Neural progenitor cell (in vitro differentiated cells): ENCODE data around the gene CAMSAP1. TPM values are rescaled to one million over a fixed set of nuclear protein-coding genes. Genes with fewer than 3 reads are reported as not detected.

Experiments
- DNase-seq: peaks from one replicate; pipeline ENCODE4 v3.0.0-alpha.2; 2016; ENCODE audit warnings: low spot score
- H2AFZ ChIP-seq: fragments of 200-600 bp; sonication (generic); replicated peaks from 2 replicates; pipeline ENCODE4 v1.6.1; 2016; ENCODE audit warnings: antibody characterized with exemption
- H3F3A ChIP-seq: fragments of 200-600 bp; sonication (generic); 2 replicates; pipeline ENCODE4 v1.6.1; 2016; ENCODE audit warnings: antibody characterized with exemption, low read depth
- H3K27ac ChIP-seq: fragments of 200-600 bp; sonication (generic); 2 replicates; pipeline ENCODE4 v1.5.1; 2016; ENCODE audit warnings: mild to moderate bottlenecking
- H3K27me3 ChIP-seq: fragments of 200-600 bp; sonication (generic); 2 replicates; pipeline ENCODE4 v1.6.1; 2016; ENCODE audit warnings: mild to moderate bottlenecking, moderate library complexity
- H3K36me3 ChIP-seq: fragments of 200-600 bp; sonication (generic); 2 replicates; pipeline ENCODE4 v1.5.1; 2016
- H3K4me1 ChIP-seq: fragments of 200-600 bp; sonication (generic); 2 replicates; pipeline ENCODE4 v1.6.1; 2016; ENCODE audit warnings: mixed run types
- H3K4me2 ChIP-seq: fragments of 200-600 bp; sonication (generic); 2 replicates; pipeline ENCODE4 v1.6.1; 2016
- H3K4me3 ChIP-seq: fragments of 200-600 bp; sonication (generic); 2 replicates; pipeline ENCODE4 v1.5.1; 2016
- H3K79me2 ChIP-seq: fragments of 200-600 bp; sonication (generic); 2 replicates; pipeline ENCODE4 v1.6.1; 2016; ENCODE audit warnings: low read depth
- H3K9ac ChIP-seq: fragments of 200-600 bp; sonication (generic); 2 replicates; pipeline ENCODE4 v1.6.1; 2016
- H3K9me3 ChIP-seq: fragments of 200-600 bp; sonication (generic); 2 replicates; pipeline ENCODE4 v1.5.1; 2016; ENCODE audit warnings: low read depth
- H4K20me1 ChIP-seq: fragments of 200-600 bp; sonication (generic); 2 replicates; pipeline ENCODE4 v1.6.1; 2016; ENCODE audit warnings: low read depth
- H3K27ac Mint-ChIP-seq: 3 replicates; pipeline ENCODE4 v1.8.0; 2021; ENCODE audit warnings: mixed read lengths
- H3K27me3 Mint-ChIP-seq: 2 replicates; pipeline ENCODE4 v1.8.0; 2022; ENCODE audit warnings: low read depth, mild to moderate bottlenecking, inconsistent platforms, moderate library complexity, mixed read lengths; ENCODE audit not compliant: insufficient read depth
- H3K36me3 Mint-ChIP-seq: 3 replicates; pipeline ENCODE4 v1.8.0; 2021; ENCODE audit warnings: mixed read lengths
- H3K4me1 Mint-ChIP-seq: 3 replicates; pipeline ENCODE4 v1.8.0; 2021; ENCODE audit warnings: mixed read lengths
- H3K4me3 Mint-ChIP-seq: 3 replicates; pipeline ENCODE4 v1.8.0; 2021; ENCODE audit warnings: mild to moderate bottlenecking, moderate library complexity, mixed read lengths
- H3K9me3 Mint-ChIP-seq: 3 replicates; pipeline ENCODE4 v1.8.0; 2020; ENCODE audit warnings: mixed read lengths
- CTCF ChIP-seq: fragments of 200-600 bp; sonication (generic); IDR thresholded peaks from 2 replicates; pipeline ENCODE4 v1.5.1; 2017; ENCODE audit warnings: antibody characterized with exemption, mild to moderate bottlenecking
- EZH2 ChIP-seq: fragments of 200-600 bp; sonication (generic); IDR thresholded peaks from 2 replicates; pipeline ENCODE4 v1.6.1; 2017; ENCODE audit warnings: antibody characterized with exemption, mild to moderate bottlenecking, moderate library complexity
- EZH2phosphoT487 ChIP-seq: fragments of 200-600 bp; sonication (generic); IDR thresholded peaks from 2 replicates; pipeline ENCODE4 v1.6.1; 2017; ENCODE audit warnings: antibody characterized with exemption
- total RNA-seq: library from RNA; depleted of rRNA; stranded (reverse); fragments of >200 nt; gene quantifications from 2 replicates; pipeline ENCODE4 v1.2.3, GENCODE V29; 2015; ENCODE audit warnings: low replicate concordance

CAMSAP1 gene
- total RNA-seq, 1 donor from 2014 or later, result 39.3 TPM

- H3K36me3 ChIP-seq, result no peaks in the 10 kb centered on the region
- peaks cover 69% of the 10 kb centered on the region for H4K20me1 ChIP-seq
- peaks cover 23% of the 10 kb centered on the region for H3F3A ChIP-seq
- H3K9ac ChIP-seq, result no peak overlapping the region
- no peaks in the 10 kb centered on the region for H3K9me3 Mint-ChIP-seq
- H2AFZ ChIP-seq, result no peak overlapping the region
- TF ChIP-seq EZH2, result no peak
- no peak for TF ChIP-seq EZH2phosphoT487
- peak; percentile 96 for TF ChIP-seq CTCF
- peaks cover 6% of the 10 kb centered on the region for H3K27me3 Mint-ChIP-seq
- H3K27ac ChIP-seq, result no peak overlapping the region
- H3K4me2 ChIP-seq, result no peak overlapping the region
- no peak overlapping the region for H3K4me3 Mint-ChIP-seq
- no peaks in the 10 kb centered on the region for H3K9me3 ChIP-seq
- H3K4me1 ChIP-seq, result peaks cover 15% of the 10 kb centered on the region
- no peaks in the 10 kb centered on the region for H3K27me3 ChIP-seq
- peaks cover 98% of the 10 kb centered on the region for H3K79me2 ChIP-seq
- H3K27ac Mint-ChIP-seq, result no peak overlapping the region
- peak; percentile 68 for DNase-seq
- no peak overlapping the region for H3K4me3 ChIP-seq
- H3K36me3 Mint-ChIP-seq, result peaks cover 23% of the 10 kb centered on the region
- H3K4me1 Mint-ChIP-seq, result peaks cover 19% of the 10 kb centered on the region
Measured at GRCh38 chr9:135864447-135865049, 42.8 kb downstream of the CAMSAP1 start.

DNA sequence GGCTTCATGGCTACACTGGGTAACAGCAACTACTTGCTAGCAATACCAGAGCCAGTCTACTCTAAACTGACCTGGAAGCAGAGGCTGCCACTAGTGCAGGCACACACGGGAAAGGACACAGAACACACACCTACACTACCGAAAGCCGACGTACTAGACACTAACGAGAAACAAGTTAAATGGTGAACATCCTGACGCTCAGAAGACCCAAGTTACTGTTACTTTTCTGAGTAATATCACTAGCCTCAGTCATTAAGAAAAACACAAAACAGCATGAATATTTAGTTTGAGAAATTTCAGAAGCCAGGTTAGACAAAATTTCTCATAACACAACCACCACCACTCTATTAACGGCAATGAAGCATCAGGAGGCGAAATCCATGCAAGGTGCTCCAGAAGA is 44.5 kb downstream of the CAMSAP1 start:
- Histone ChIP-seq H3F3A (peaks cover 20% of the 10 kb centered on the region), H3K27me3 (no peaks in the 10 kb centered on the region), H3K9me3 (no peaks in the 10 kb centered on the region), H3K27ac (no peak overlapping the region), H3K9ac (no peak overlapping the region), H3K4me3 (no peak overlapping the region), H3K4me1 (peaks cover 9% of the 10 kb centered on the region), H3K36me3 (no peaks in the 10 kb centered on the region), H3K79me2 (peaks cover 98% of the 10 kb centered on the region), H4K20me1 (peaks cover 63% of the 10 kb centered on the region), H3K4me2 (no peak overlapping the region), H2AFZ (no peak overlapping the region)
- no peaks in the 10 kb centered on the region for H3K9me3 Mint-ChIP-seq
- H3K27me3 Mint-ChIP-seq, result peaks cover 6% of the 10 kb centered on the region
- H3K27ac Mint-ChIP-seq, result no peak overlapping the region
- DNase-seq, result no peak
- no peak for TF ChIP-seq CTCF
- no peak overlapping the region for H3K4me3 Mint-ChIP-seq
- peaks cover 14% of the 10 kb centered on the region for H3K4me1 Mint-ChIP-seq
- H3K36me3 Mint-ChIP-seq, result peaks cover 31% of the 10 kb centered on the region

DNA sequence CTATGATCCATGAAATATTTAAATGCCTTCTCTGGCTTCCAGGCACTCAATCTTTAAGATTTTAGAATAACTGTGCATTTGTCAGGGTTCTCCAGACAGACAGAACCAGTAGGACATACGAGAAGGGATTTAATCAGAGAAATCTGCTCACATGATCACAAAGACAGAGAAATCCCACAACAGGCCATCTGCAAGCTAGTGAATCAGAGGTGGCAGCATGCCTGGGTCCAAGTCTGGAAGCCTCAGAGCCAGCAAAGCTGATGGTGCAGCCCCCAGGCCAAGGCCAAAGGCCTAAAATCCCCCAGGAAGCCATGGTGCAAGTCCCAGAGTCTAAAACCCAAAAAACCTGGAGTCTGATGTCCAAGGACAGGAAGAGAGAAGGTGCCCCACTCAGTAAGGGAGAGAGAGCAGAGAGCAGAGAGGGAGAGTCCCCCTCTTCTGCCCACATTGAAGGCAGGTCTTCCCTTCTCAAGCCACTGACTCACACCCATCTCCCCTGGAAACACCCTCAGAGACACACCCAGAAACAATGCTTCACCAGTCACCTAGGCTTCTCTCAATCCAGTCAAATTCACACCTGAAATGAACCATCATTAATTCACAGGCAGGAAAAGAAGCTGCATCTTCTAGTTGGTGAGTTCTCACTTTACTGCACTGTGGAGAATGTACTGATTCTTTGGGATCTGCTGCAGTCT is 48.7 kb downstream of the CAMSAP1 start:
- H4K20me1 ChIP-seq, result peaks cover 35% of the 10 kb centered on the region
- no peak overlapping the region for H3K27ac ChIP-seq
- H2AFZ ChIP-seq, result no peak overlapping the region
- H3K27ac Mint-ChIP-seq, result no peak overlapping the region
- H3K27me3 ChIP-seq, result no peaks in the 10 kb centered on the region
- peaks cover 4% of the 10 kb centered on the region for H3K27me3 Mint-ChIP-seq
- H3K4me3 ChIP-seq, result no peak overlapping the region
- H3F3A ChIP-seq, result no peaks in the 10 kb centered on the region
- no peak overlapping the region for H3K4me3 Mint-ChIP-seq
- no peaks in the 10 kb centered on the region for H3K9me3 Mint-ChIP-seq
- no peak overlapping the region for H3K4me2 ChIP-seq
- no peak for DNase-seq
- no peaks in the 10 kb centered on the region for H3K9me3 ChIP-seq
- no peaks in the 10 kb centered on the region for H3K4me1 ChIP-seq
- H3K36me3 Mint-ChIP-seq, result peaks cover 40% of the 10 kb centered on the region
- peaks cover 93% of the 10 kb centered on the region for H3K79me2 ChIP-seq
- TF ChIP-seq EZH2 (no peak), CTCF (no peak), EZH2phosphoT487 (no peak)
- no peak overlapping the region for H3K9ac ChIP-seq
- no peaks in the 10 kb centered on the region for H3K36me3 ChIP-seq
- H3K4me1 Mint-ChIP-seq, result no peaks in the 10 kb centered on the region
